K562 (cell line): ENCODE results near the gene DDRGK1. TPM values are rescaled to one million over a fixed set of nuclear protein-coding genes. Genes with fewer than 3 reads are reported as not detected.
A peak's percentile ranks its signal among the peaks of the same experiment; 100 is the strongest.

ENCODE experiments used
- CCNT2 ChIP-seq: IDR thresholded peaks from 2 replicates; pipeline ENCODE4 v1.6.1; 2011; ENCODE audit warnings: borderline replicate concordance, low read depth, mild to moderate bottlenecking, moderate library complexity, mixed read lengths, low read length; ENCODE audit not compliant: insufficient read length; ENCODE audit errors: extremely low read depth
- CREM ChIP-seq: IDR thresholded peaks from 2 replicates; pipeline ENCODE4 v1.6.1; 2014; ENCODE audit warnings: antibody characterized with exemption, low read depth
- HDAC1 ChIP-seq, 2 experiments: fragments of 450-650 bp; IDR thresholded peaks; 2 replicates each; pipeline ENCODE4 v1.6.1; 2016 to 2017; ENCODE audit warnings: inconsistent platforms in 1 of 2, mild to moderate bottlenecking in 1 of 2, moderate library complexity in 1 of 2
- KLF1 ChIP-seq: fragments of 450-650 bp; IDR thresholded peaks from 2 replicates; pipeline ENCODE4 v1.6.1; 2016; ENCODE audit warnings: missing genetic modification characterization, missing compliant biosample characterization
- NFXL1 ChIP-seq: fragments of 450-650 bp; formaldehyde crosslinking; IDR thresholded peaks from 2 replicates; pipeline ENCODE4 v1.4.0; 2021; ENCODE audit warnings: mild to moderate bottlenecking
- PRPF4 ChIP-seq: fragments of 200-400 bp; formaldehyde crosslinking; IDR thresholded peaks from one replicate; pipeline ENCODE4 v1.6.1; 2017; ENCODE audit warnings: low read length, low read depth, mild to moderate bottlenecking; ENCODE audit not compliant: insufficient read depth, poor library complexity, severe bottlenecking
- PTRF ChIP-seq: fragments of 450-650 bp; IDR thresholded peaks from 2 replicates; pipeline ENCODE4 v1.6.1; 2016; ENCODE audit warnings: mild to moderate bottlenecking, missing genetic modification characterization, missing compliant biosample characterization
- TCF3 ChIP-seq: sonication (generic); formaldehyde crosslinking; IDR thresholded peaks from 2 replicates; pipeline ENCODE4 v1.4.0; 2020; ENCODE audit warnings: mild to moderate bottlenecking, missing genetic modification reagents
- XRCC3 ChIP-seq: fragments of 450-650 bp; IDR thresholded peaks from 2 replicates; pipeline ENCODE4 v1.6.1; 2017; ENCODE audit warnings: mild to moderate bottlenecking, moderate library complexity
- ZNF134 ChIP-seq: fragments of 250-450 bp; sonication (Bioruptor Pico); conservative IDR thresholded peaks from 2 replicates; pipeline ENCODE4 v1.4.0; 2020
- ZNF174 ChIP-seq: fragments of 250-450 bp; sonication (Bioruptor Pico); IDR thresholded peaks from 2 replicates; pipeline ENCODE4 v1.4.0; 2020; ENCODE audit warnings: mild to moderate bottlenecking
- ZNF253 ChIP-seq: fragments of 250-450 bp; sonication (Bioruptor Pico); conservative IDR thresholded peaks from 2 replicates; pipeline ENCODE4 v1.6.1; 2021; ENCODE audit warnings: mild to moderate bottlenecking
- ZNF316 ChIP-seq: fragments of 450-650 bp; IDR thresholded peaks from 2 replicates; pipeline ENCODE4 v1.6.1; 2016
- ZNF583 ChIP-seq: fragments of 250-450 bp; sonication (Bioruptor Pico); IDR thresholded peaks from 2 replicates; pipeline ENCODE4 v1.4.0; 2020
- ZNF707 ChIP-seq: fragments of 250-450 bp; sonication (Bioruptor Pico); conservative IDR thresholded peaks from 2 replicates; pipeline ENCODE4 v1.8.0; 2022; ENCODE audit warnings: inconsistent platforms, mild to moderate bottlenecking, moderate library complexity
- polyA plus RNA-seq, 8 experiments: library from polyadenylated mRNA; depleted of rRNA in 4 of 8; stranded (reverse) in 5 of 8; unstranded in 3 of 8; fragments of >200 nt; fragmentation: Nextera tagmentation in 2 of 8; fragmentation: Illumina TruSeq in 1 of 8; extraction: Ambion mirVana in 2 of 8; extraction: Trizol in 1 of 8; gene quantifications; 2 replicates each; pipeline versions ENCODE4 v1.2.1 to v1.2.3, GENCODE V29; 2011 to 2014; ENCODE audit warnings: inconsistent platforms in 1 of 8, missing spikeins in 1 of 8
- total RNA-seq, 7 experiments: library from RNA; depleted of rRNA in 6 of 7; stranded (reverse); fragments of >200 nt in 6 of 7; fragmentation: Illumina TruSeq in 2 of 7; extraction: Trizol in 2 of 7; gene quantifications; 2 replicates each; pipeline versions ENCODE4 v1.2.1 to v1.2.3, GENCODE V29; 2011 to 2021; ENCODE audit warnings: low replicate concordance in 1 of 7
- TF ChIP-seq, protein P1 (sequence below): fragments of 450-650 bp; formaldehyde crosslinking; IDR thresholded peaks from 2 replicates; pipeline ENCODE4 v1.4.0; 2020; ENCODE audit warnings: mild to moderate bottlenecking, moderate library complexity
- TF ChIP-seq, protein P2 (sequence below): fragments of 450-650 bp; conservative IDR thresholded peaks from 2 replicates; pipeline ENCODE4 v1.6.1; 2016; ENCODE audit warnings: missing genetic modification characterization, low read depth, mild to moderate bottlenecking, control low read depth, missing compliant biosample characterization
- TF ChIP-seq, protein P3 (sequence below): fragments of 450-650 bp; IDR thresholded peaks from 2 replicates; pipeline ENCODE4 v1.6.1; 2016; ENCODE audit warnings: borderline replicate concordance
- TF ChIP-seq, protein P4 (sequence below): fragments of 450-650 bp; formaldehyde crosslinking; IDR thresholded peaks from 2 replicates; pipeline ENCODE4 v1.4.0; 2022; ENCODE audit warnings: missing genetic modification characterization
- TF ChIP-seq, protein P5 (sequence below): fragments of 450-650 bp; formaldehyde crosslinking; IDR thresholded peaks from 2 replicates; pipeline ENCODE4 v1.4.0; 2020; ENCODE audit warnings: mild to moderate bottlenecking, moderate library complexity
- TF ChIP-seq, protein P6 (sequence below), 3 experiments: fragments of 200-800 bp in 1 of 3; sonication (Bioruptor generic) in 1 of 3; sonication (generic) in 1 of 3; formaldehyde crosslinking in 1 of 3; IDR thresholded peaks; 2 replicates each; pipeline versions ENCODE4 v1.6.1 to v1.8.0; 2016 to 2022; ENCODE audit warnings: mild to moderate bottlenecking in 2 of 3, missing compliant biosample characterization in 2 of 3, missing genetic modification characterization in 2 of 3, missing genetic modification reagents in 1 of 3

The DDRGK1 gene
- total and polyA plus RNA-seq, 9 of the 15 experiments (the other 6 are each of a cell fraction or from before 2014, with no cell fraction given): 2.3 to 54.4 (median 29.1) TPM

DNA sequence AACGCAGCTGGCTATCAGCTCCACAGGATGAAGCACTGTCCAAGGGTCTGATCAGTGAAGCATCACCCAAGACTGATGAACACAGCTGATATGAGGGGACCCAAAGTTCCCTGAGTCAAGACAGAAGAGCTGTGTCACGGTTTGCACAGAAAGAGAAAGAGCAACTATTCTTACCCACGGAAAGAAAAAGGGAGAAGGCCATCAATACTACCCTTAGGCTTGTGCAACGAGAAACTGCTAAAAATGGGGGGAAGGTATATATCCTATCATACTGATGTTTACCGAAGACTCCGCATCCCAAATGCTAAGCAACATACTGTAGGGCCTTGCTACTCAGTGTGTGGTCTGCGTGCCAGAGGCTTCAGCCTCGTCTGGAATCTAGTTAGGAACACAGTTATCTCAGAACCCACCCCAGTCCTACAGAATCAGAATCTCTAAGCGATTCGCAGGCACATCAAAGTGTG, 45.5 kb downstream of the DDRGK1 start (continued):
- TF ChIP-seq, protein P1, sequence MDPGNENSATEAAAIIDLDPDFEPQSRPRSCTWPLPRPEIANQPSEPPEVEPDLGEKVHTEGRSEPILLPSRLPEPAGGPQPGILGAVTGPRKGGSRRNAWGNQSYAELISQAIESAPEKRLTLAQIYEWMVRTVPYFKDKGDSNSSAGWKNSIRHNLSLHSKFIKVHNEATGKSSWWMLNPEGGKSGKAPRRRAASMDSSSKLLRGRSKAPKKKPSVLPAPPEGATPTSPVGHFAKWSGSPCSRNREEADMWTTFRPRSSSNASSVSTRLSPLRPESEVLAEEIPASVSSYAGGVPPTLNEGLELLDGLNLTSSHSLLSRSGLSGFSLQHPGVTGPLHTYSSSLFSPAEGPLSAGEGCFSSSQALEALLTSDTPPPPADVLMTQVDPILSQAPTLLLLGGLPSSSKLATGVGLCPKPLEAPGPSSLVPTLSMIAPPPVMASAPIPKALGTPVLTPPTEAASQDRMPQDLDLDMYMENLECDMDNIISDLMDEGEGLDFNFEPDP: no peak
- TF ChIP-seq HDAC1 (IDR thresholded peaks at IDR 0.05): peak in 1 of 2 experiments; percentile 16; a peak in 1 of 4 replicates
- TF ChIP-seq ZNF707: no peak
- no peak for TF ChIP-seq PTRF (tag)
- TF ChIP-seq CCNT2: no peak
- TF ChIP-seq, protein P2, sequence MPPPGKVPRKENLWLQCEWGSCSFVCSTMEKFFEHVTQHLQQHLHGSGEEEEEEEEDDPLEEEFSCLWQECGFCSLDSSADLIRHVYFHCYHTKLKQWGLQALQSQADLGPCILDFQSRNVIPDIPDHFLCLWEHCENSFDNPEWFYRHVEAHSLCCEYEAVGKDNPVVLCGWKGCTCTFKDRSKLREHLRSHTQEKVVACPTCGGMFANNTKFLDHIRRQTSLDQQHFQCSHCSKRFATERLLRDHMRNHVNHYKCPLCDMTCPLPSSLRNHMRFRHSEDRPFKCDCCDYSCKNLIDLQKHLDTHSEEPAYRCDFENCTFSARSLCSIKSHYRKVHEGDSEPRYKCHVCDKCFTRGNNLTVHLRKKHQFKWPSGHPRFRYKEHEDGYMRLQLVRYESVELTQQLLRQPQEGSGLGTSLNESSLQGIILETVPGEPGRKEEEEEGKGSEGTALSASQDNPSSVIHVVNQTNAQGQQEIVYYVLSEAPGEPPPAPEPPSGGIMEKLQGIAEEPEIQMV: no peak
- no peak for TF ChIP-seq ZNF134 (CRISPR knock-in tag)
- TF ChIP-seq, protein P3, sequence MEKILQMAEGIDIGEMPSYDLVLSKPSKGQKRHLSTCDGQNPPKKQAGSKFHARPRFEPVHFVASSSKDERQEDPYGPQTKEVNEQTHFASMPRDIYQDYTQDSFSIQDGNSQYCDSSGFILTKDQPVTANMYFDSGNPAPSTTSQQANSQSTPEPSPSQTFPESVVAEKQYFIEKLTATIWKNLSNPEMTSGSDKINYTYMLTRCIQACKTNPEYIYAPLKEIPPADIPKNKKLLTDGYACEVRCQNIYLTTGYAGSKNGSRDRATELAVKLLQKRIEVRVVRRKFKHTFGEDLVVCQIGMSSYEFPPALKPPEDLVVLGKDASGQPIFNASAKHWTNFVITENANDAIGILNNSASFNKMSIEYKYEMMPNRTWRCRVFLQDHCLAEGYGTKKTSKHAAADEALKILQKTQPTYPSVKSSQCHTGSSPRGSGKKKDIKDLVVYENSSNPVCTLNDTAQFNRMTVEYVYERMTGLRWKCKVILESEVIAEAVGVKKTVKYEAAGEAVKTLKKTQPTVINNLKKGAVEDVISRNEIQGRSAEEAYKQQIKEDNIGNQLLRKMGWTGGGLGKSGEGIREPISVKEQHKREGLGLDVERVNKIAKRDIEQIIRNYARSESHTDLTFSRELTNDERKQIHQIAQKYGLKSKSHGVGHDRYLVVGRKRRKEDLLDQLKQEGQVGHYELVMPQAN: no peak
- TF ChIP-seq, protein P4, sequence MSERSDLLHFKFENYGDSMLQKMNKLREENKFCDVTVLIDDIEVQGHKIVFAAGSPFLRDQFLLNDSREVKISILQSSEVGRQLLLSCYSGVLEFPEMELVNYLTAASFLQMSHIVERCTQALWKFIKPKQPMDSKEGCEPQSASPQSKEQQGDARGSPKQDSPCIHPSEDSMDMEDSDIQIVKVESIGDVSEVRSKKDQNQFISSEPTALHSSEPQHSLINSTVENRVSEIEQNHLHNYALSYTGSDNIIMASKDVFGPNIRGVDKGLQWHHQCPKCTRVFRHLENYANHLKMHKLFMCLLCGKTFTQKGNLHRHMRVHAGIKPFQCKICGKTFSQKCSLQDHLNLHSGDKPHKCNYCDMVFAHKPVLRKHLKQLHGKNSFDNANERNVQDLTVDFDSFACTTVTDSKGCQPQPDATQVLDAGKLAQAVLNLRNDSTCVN (CRISPR knock-in tag): no peak
- no peak for TF ChIP-seq PRPF4
- TF ChIP-seq, protein P5, sequence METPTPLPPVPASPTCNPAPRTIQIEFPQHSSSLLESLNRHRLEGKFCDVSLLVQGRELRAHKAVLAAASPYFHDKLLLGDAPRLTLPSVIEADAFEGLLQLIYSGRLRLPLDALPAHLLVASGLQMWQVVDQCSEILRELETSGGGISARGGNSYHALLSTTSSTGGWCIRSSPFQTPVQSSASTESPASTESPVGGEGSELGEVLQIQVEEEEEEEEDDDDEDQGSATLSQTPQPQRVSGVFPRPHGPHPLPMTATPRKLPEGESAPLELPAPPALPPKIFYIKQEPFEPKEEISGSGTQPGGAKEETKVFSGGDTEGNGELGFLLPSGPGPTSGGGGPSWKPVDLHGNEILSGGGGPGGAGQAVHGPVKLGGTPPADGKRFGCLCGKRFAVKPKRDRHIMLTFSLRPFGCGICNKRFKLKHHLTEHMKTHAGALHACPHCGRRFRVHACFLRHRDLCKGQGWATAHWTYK (CRISPR knock-in tag): no peak
- TF ChIP-seq CREM: peak; percentile 30; the same call in 1 of the 2 replicates
- TF ChIP-seq ZNF316: peak; percentile 77
- TF ChIP-seq ZNF174: no peak
- peak; percentile 29; the same call in 1 of the 2 replicates for TF ChIP-seq TCF3 (CRISPR knock-in tag)
- TF ChIP-seq, protein P6, sequence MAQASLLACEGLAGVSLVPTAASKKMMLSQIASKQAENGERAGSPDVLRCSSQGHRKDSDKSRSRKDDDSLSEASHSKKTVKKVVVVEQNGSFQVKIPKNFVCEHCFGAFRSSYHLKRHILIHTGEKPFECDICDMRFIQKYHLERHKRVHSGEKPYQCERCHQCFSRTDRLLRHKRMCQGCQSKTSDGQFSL (CRISPR knock-in tag; IDR thresholded peaks at IDR 0.05): no peak
- TF ChIP-seq, protein P6 (tag; IDR thresholded peaks at IDR 0.05): no peak
- TF ChIP-seq KLF1 (tag): no peak
- no peak for TF ChIP-seq ZNF583 (CRISPR knock-in tag)
- no peak for TF ChIP-seq ZNF253
- no peak for TF ChIP-seq NFXL1 (CRISPR knock-in tag)
- no peak for TF ChIP-seq XRCC3
